ENCODE measurements around the gene PDE6H. TPM values are rescaled to one million over a fixed set of nuclear protein-coding genes. Genes with fewer than 3 reads are reported as not detected.

PDE6H gene
- total RNA-seq (2021; fragmentation: NEBNext Ultra II Directional; extraction: Animal tissue kit (Norgen Biotek cat#: 25700)) (not detected in 2 replicates), polyA plus RNA-seq (2011; rRNA removed) (not detected in 2 replicates), polyA minus RNA-seq (2011; rRNA and poly(A)+ RNA removed) (not detected in 2 replicates)
- not detected for polyA plus RNA-seq (2011; cell fraction: cytosol; rRNA removed)
- not detected for polyA plus RNA-seq (2011; cell fraction: nucleus; rRNA removed)
- polyA plus RNA-seq (2012, experiment 1 of 2), result not detected in 4 replicates
- polyA plus RNA-seq (2012, experiment 2 of 2), result not detected
- not detected for polyA plus RNA-seq (2013, experiment 1 of 2)
- not detected for polyA plus RNA-seq (2013, experiment 2 of 2)
- not detected for polyA minus RNA-seq (2011; cell fraction: cytosol; rRNA and poly(A)+ RNA removed)
- polyA minus RNA-seq (2011; cell fraction: nucleus; rRNA and poly(A)+ RNA removed), result not detected
- long read RNA-seq, experiment 1, result 0 reads
- long read RNA-seq, experiment 2, result 0 reads

- Histone ChIP-seq H4K8ac (ENCODE audit: extremely low read depth, insufficient read depth, low read length) (no peak within 1 kb of the TSS), H3K4ac (replicated peaks; ENCODE audit: insufficient read length, low read depth, low read length) (no peak within 1 kb of the TSS), H3K27me3 (replicated peaks in 1 of 4; ENCODE audit: control insufficient read depth in 3 of 4, extremely low read depth in 1 of 4, insufficient read depth in 3 of 4, low read length in 3 of 4) (peaks cover 0 to 1% (median 0%) of the 10 kb centered on the region in 4 experiments; a peak in 1 of 7 replicates), H3K27ac (ENCODE audit: low read depth, low read length) (no peak within 1 kb of the TSS), H2BK5ac (ENCODE audit: low read depth, low read length) (no peak within 1 kb of the TSS), H3K79me2 (ENCODE audit: control insufficient read depth in 1 of 2, insufficient read depth in 2 of 2, low read length in 2 of 2) (no peaks in the 10 kb centered on the region), H3K56ac (replicated peaks; ENCODE audit: insufficient read length, low read depth, low read length) (no peak within 1 kb of the TSS), H3K4me3 (ENCODE audit: extremely low read depth in 1 of 4, insufficient read depth in 2 of 4, low read depth in 3 of 4, low read length in 4 of 4) (no peak within 1 kb of the TSS), H3K36me3 (ENCODE audit: control insufficient read depth in 2 of 4, insufficient read depth in 4 of 4, low read length in 3 of 4) (no peaks in the 10 kb centered on the region), H3K23ac (ENCODE audit: insufficient read length) (no peak within 1 kb of the TSS), H2BK15ac (ENCODE audit: low read length) (no peak within 1 kb of the TSS), H3K4me2 (ENCODE audit: insufficient read depth in 1 of 2, low read depth in 2 of 2, low read length in 2 of 2) (no peak within 1 kb of the TSS), H4K91ac (replicated peaks; ENCODE audit: insufficient read length, low read length) (no peak within 1 kb of the TSS), H4K20me1 (replicated peaks in 1 of 2; ENCODE audit: control insufficient read depth in 1 of 2, insufficient read depth in 2 of 2, low read length in 2 of 2) (no peaks in the 10 kb centered on the region), H3K18ac (ENCODE audit: extremely low read depth, low read length) (no peak within 1 kb of the TSS), H3K9ac (replicated peaks in 1 of 4; ENCODE audit: extremely low read depth in 1 of 4, low read depth in 3 of 4, low read length in 3 of 4) (no peak within 1 kb of the TSS), H2AK5ac (ENCODE audit: low read depth, low read length) (no peak within 1 kb of the TSS), H2BK120ac (replicated peaks; ENCODE audit: low read depth, low read length) (no peak within 1 kb of the TSS), H2BK12ac (ENCODE audit: low read depth, low read length) (no peak within 1 kb of the TSS), H3K9me3 (ENCODE audit: insufficient read depth in 2 of 2, low read depth in 1 of 2, low read length in 1 of 2) (no peaks in the 10 kb centered on the region), H4K5ac (ENCODE audit: insufficient read length, low read depth, low read length) (no peak within 1 kb of the TSS), H3K14ac (ENCODE audit: insufficient read length) (no peak within 1 kb of the TSS), H3K23me2 (ENCODE audit: low read depth, low read length) (no peaks in the 10 kb centered on the region), H3K79me1 (ENCODE audit: low read depth, low read length) (no peaks in the 10 kb centered on the region), H2BK20ac (ENCODE audit: low read length) (no peak within 1 kb of the TSS), H3K4me1 (replicated peaks in 1 of 4; ENCODE audit: control insufficient read depth in 3 of 4, insufficient read depth in 4 of 4, low read length in 3 of 4) (no peaks in the 10 kb centered on the region), H2AFZ (ENCODE audit: low read length) (no peak within 1 kb of the TSS; the same call in 1 of the 2 replicates)
- ChIA-PET POLR2A (ENCODE audit: partially characterized antibody) (interaction anchor here (0.9 kb wide), 1 partner anchor 11 kb away, joined by 3 read pairs; no protein-coding TSS in a partner anchor), CTCF (ENCODE audit: partially characterized antibody) (interaction anchor here (1.4 to 1.8 kb wide), 5 partner anchors 22 to 125 kb away, joined by 3 to 7 read pairs (median 4); partner anchors contain the start of gene ERP27)
- FAIRE-seq (no peak), DNase-seq (ENCODE audit: low read depth in 1 of 2, low spot score in 2 of 2) (no peak)
- WGBS, 2 experiments (ENCODE audit: extremely low coverage in 1 of 2, insufficient coverage in 1 of 2, insufficient read length in 1 of 2, insufficient replicate concordance in 2 of 2, low coverage in 1 of 2, low lambda C conversion rate in 2 of 2, missing lambda C conversion rate in 1 of 2), result 88% methylated on average over 2 of the region's 2 CpGs; no CpG with 5 or more reads in 1 of the 2 experiments
- TF ChIP-seq, protein P1, sequence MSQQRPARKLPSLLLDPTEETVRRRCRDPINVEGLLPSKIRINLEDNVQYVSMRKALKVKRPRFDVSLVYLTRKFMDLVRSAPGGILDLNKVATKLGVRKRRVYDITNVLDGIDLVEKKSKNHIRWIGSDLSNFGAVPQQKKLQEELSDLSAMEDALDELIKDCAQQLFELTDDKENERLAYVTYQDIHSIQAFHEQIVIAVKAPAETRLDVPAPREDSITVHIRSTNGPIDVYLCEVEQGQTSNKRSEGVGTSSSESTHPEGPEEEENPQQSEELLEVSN (IDR thresholded peaks at IDR 0.05), result no peak
- TF ChIP-seq SP2 (IDR thresholded peaks at IDR 0.05; ENCODE audit: low read length), result no peak
- no peak for TF ChIP-seq TAF7 (optimal IDR thresholded peaks at IDR 0.05; ENCODE audit: borderline replicate concordance, low read depth, low read length)
- no peak for TF ChIP-seq KDM4A (IDR thresholded peaks at IDR 0.05; ENCODE audit: low read depth, low read length, severe bottlenecking)
- no peak for TF ChIP-seq NRF1 (IDR thresholded peaks at IDR 0.05; ENCODE audit: low read depth, low read length)
- TF ChIP-seq GABPA (IDR thresholded peaks at IDR 0.05; ENCODE audit: borderline replicate concordance, insufficient read depth, low read length), result no peak
- TF ChIP-seq CBX5 (IDR thresholded peaks at IDR 0.05; ENCODE audit: low read depth, low read length), result no peak
- no peak for TF ChIP-seq SIN3A (conservative IDR thresholded peaks at IDR 0.05 in 1 of 2, IDR thresholded peaks at IDR 0.05 in 1 of 2; ENCODE audit: low read depth in 1 of 2, low read length in 2 of 2)
- TF ChIP-seq ZNF274 (IDR thresholded peaks at IDR 0.05; ENCODE audit: borderline replicate concordance, extremely low read depth, low read length), result no peak
- TF ChIP-seq BCL11A (IDR thresholded peaks at IDR 0.05; ENCODE audit: low read depth in 2 of 2, low read length in 2 of 2), result no peak
- no peak for TF ChIP-seq JUN (IDR thresholded peaks at IDR 0.05; ENCODE audit: low read depth, low read length)
Observed at GRCh38 chr12:14972816-14973215, at the start of gene PDE6H. Gene PDE6H, plus strand, starts transcription at chr12:14973042. Its CDS starts 4,971 bp downstream, at chr12:14978013.

All from H1 (cell line).